HepG2 (cell line): ENCODE data around the gene MTIF3. TPM values are rescaled to one million over a fixed set of nuclear protein-coding genes. Genes with fewer than 3 reads are reported as not detected.

Experiments used
- ATAC-seq: fragments of 200-7000 bp; cut with Tn5 transposase; 3 replicates; pipeline ENCODE4 v1.9.1; 2020; ENCODE audit warnings: mild to moderate bottlenecking, moderate library complexity
- BruUV-seq: library from RNA; stranded (reverse); fragments of 400-500 nt; replicated peaks from 2 replicates; lab custom pipeline; 2021; lab: Mats Ljungman, UMichigan
- CTCF ChIA-PET: fragments of 300-600 bp; formaldehyde crosslinking; extraction: SDS; loops from one replicate; lab custom pipeline; 2021; ENCODE audit warnings: low total read pairs, inconsistent platforms, low intra/inter-chr PET ratio; lab: Yijun Ruan, JAX
- POLR2A ChIA-PET: fragments of 350-600 bp; sonication (Branson Sonifier 250); formaldehyde crosslinking; loops from one replicate; lab custom pipeline; 2020; ENCODE audit warnings: antibody characterized with exemption, inconsistent platforms; lab: Yijun Ruan, JAX
- DNase-seq: peaks from one replicate; pipeline ENCODE4 v3.0.0-alpha.2; 2015; ENCODE audit warnings: low spot score
- FAIRE-seq: peaks from 3 replicates; lab custom pipeline; 2011; peaks lifted over from hg19 to GRCh38; lab: Jason Lieb, UNC
- H2AFZ ChIP-seq: one replicate; pipeline ENCODE4 v1.6.1; 2011; ENCODE audit warnings: low read length, inconsistent platforms
- H3K27ac ChIP-seq: fragments of 300-600 bp; 3 replicates; pipeline ENCODE4 v1.8.0; 2011; ENCODE audit warnings: mixed run types, mild to moderate bottlenecking, mixed read lengths, low read length, inconsistent platforms; ENCODE audit not compliant: insufficient read depth; ENCODE audit errors: extremely low read length
- H3K27me3 ChIP-seq, 2 experiments: fragments of 200-600 bp in 1 of 2; 2 replicates in 1 of 2; 3 replicates in 1 of 2; pipeline versions ENCODE4 v1.6.0 to v1.8.0; 2011; ENCODE audit warnings: low read length in 2 of 2, mild to moderate bottlenecking in 2 of 2, moderate library complexity in 2 of 2, inconsistent platforms in 1 of 2; ENCODE audit not compliant: insufficient read depth in 2 of 2, control insufficient read depth in 1 of 2
- H3K36me3 ChIP-seq, 2 experiments: fragments of 200-600 bp in 1 of 2; replicated peaks in 1 of 2; 2 replicates in 1 of 2; 3 replicates in 1 of 2; pipeline versions ENCODE4 v1.5.1 to v1.8.0; 2011; ENCODE audit warnings: low read length in 2 of 2, inconsistent platforms in 1 of 2; ENCODE audit not compliant: insufficient read depth in 2 of 2, control insufficient read depth in 1 of 2
- H3K4me1 ChIP-seq: 2 replicates; pipeline ENCODE4 v1.5.1; 2012; ENCODE audit warnings: low read length, inconsistent platforms; ENCODE audit not compliant: insufficient read depth
- H3K4me2 ChIP-seq: 2 replicates; pipeline ENCODE4 v1.6.0; 2011; ENCODE audit warnings: low read depth, low read length, inconsistent platforms
- H3K4me3 ChIP-seq, 3 experiments: fragments of 200-600 bp in 1 of 3; sonication (generic), shearing (Covaris generic) in 1 of 3; replicated peaks in 1 of 3; 2 replicates each; pipeline ENCODE4 v1.5.1; 2011 to 2016; ENCODE audit warnings: low read length in 3 of 3, inconsistent platforms in 2 of 3, low read depth in 2 of 3, mild to moderate bottlenecking in 2 of 3, control low read depth in 1 of 3, mixed read lengths in 1 of 3; ENCODE audit not compliant: insufficient read depth in 1 of 3
- H3K79me2 ChIP-seq: one replicate; pipeline ENCODE4 v1.6.1; 2011; ENCODE audit warnings: low read length, inconsistent platforms; ENCODE audit not compliant: insufficient read depth
- H3K9ac ChIP-seq: 2 replicates; pipeline ENCODE4 v1.6.0; 2011; ENCODE audit warnings: mild to moderate bottlenecking, low read depth, low read length, inconsistent platforms; ENCODE audit not compliant: insufficient read depth
- H3K9me3 ChIP-seq: 2 replicates; pipeline ENCODE4 v1.5.1; 2012; ENCODE audit warnings: mild to moderate bottlenecking, low read length
- H4K20me1 ChIP-seq: 2 replicates; pipeline ENCODE4 v1.6.0; 2011; ENCODE audit warnings: inconsistent platforms, mild to moderate bottlenecking, low read length, moderate library complexity; ENCODE audit not compliant: insufficient read depth
- ATM ChIP-seq: fragments of 450-650 bp; IDR thresholded peaks from 2 replicates; pipeline ENCODE4 v1.7.1; 2017; ENCODE audit warnings: mild to moderate bottlenecking, borderline replicate concordance
- BRF2 ChIP-seq: sonication (generic); formaldehyde crosslinking; IDR thresholded peaks from 2 replicates; pipeline ENCODE4 v1.8.1; 2022; ENCODE audit warnings: mild to moderate bottlenecking, missing genetic modification reagents
- FOSL2 ChIP-seq: sonication (generic); formaldehyde crosslinking; IDR thresholded peaks from 2 replicates; pipeline ENCODE4 v1.4.0; 2020; ENCODE audit warnings: missing genetic modification reagents
- IKZF4 ChIP-seq: sonication (generic); formaldehyde crosslinking; IDR thresholded peaks from 2 replicates; pipeline ENCODE4 v1.5.1; 2020; ENCODE audit warnings: borderline replicate concordance, mild to moderate bottlenecking, low read depth, missing genetic modification reagents; ENCODE audit errors: not compliant biosample characterization
- JUNB ChIP-seq: sonication (generic); formaldehyde crosslinking; IDR thresholded peaks from 2 replicates; pipeline ENCODE4 v1.8.0; 2022; ENCODE audit warnings: missing genetic modification reagents, mild to moderate bottlenecking, borderline replicate concordance
- NCOA5 ChIP-seq: sonication (generic); formaldehyde crosslinking; IDR thresholded peaks from 2 replicates; pipeline ENCODE4 v1.4.0; 2020; ENCODE audit warnings: missing genetic modification reagents
- RBM22 ChIP-seq: fragments of 200-400 bp; formaldehyde crosslinking; optimal IDR thresholded peaks from 2 replicates; pipeline ENCODE3; 2017; ENCODE audit warnings: mild to moderate bottlenecking, low read length, moderate library complexity
- SMAD9 ChIP-seq: sonication (generic); formaldehyde crosslinking; IDR thresholded peaks from 2 replicates; pipeline ENCODE4 v1.5.1; 2020; ENCODE audit warnings: mild to moderate bottlenecking, missing genetic modification reagents
- SNRNP70 ChIP-seq: fragments of 200-400 bp; formaldehyde crosslinking; IDR thresholded peaks from 2 replicates; pipeline ENCODE4 v1.6.1; 2017; ENCODE audit warnings: mild to moderate bottlenecking, low read depth, low read length, moderate library complexity
- SP1 ChIP-seq, 2 experiments: fragments of 450-650 bp in 1 of 2; sonication (generic) in 1 of 2; formaldehyde crosslinking in 1 of 2; IDR thresholded peaks; 2 replicates each; pipeline versions ENCODE4 v1.4.0 to v1.6.1; 2016 to 2020; ENCODE audit warnings: missing genetic modification reagents in 1 of 2
- ZMAT3 ChIP-seq: sonication (generic); formaldehyde crosslinking; conservative IDR thresholded peaks from 2 replicates; pipeline ENCODE4 v1.7.0; 2021; ENCODE audit warnings: missing genetic modification reagents
- ZSCAN30 ChIP-seq: sonication (generic); formaldehyde crosslinking; IDR thresholded peaks from 2 replicates; pipeline ENCODE4 v1.5.0; 2020; ENCODE audit warnings: mild to moderate bottlenecking, missing genetic modification reagents
- WGBS: methylation state at CpG from one replicate; pipeline ENCODE4 v1.1.6; 2017; ENCODE audit warnings: low lambda C conversion rate; 5-methylcytosine and 5-hydroxymethylcytosine counted together
- in situ Hi-C: cut with HindIII; loops from 2 replicates; pipeline ENCODE4 v1.10.0; 2017; ENCODE audit warnings: low pct_unique_long_range_greater_than_20kb; ENCODE audit not compliant: extremely low pct_ligation_motif_present
- intact Hi-C: fragments of 100-400 bp; cut with micrococcal nuclease; formaldehyde crosslinking; loops from one replicate; pipeline ENCODE4 v1.10.0; 2022; ENCODE audit not compliant: unreplicated experiment
- polyA plus RNA-seq, 8 experiments: library from polyadenylated mRNA; depleted of rRNA in 3 of 8; stranded (reverse) in 7 of 8; unstranded in 1 of 8; fragments of >200 nt; fragmentation: Illumina TruSeq in 4 of 8; extraction: Trizol in 4 of 8; gene quantifications; 2 replicates each; pipeline versions ENCODE4 v1.2.1 to v1.2.3, GENCODE V29; 2011 to 2016; ENCODE audit warnings: low read depth in 4 of 8, missing spikeins in 1 of 8, mixed read lengths in 1 of 8; ENCODE audit not compliant: insufficient read depth in 1 of 8
- total RNA-seq, 5 experiments: library from RNA; depleted of rRNA; stranded (reverse); fragments of >200 nt; fragmentation: Illumina TruSeq; extraction: Trizol; gene quantifications; 2 replicates each; pipeline ENCODE4 v1.2.3, GENCODE V29; 2016; ENCODE audit warnings: low read depth in 1 of 5

Gene MTIF3
- total and polyA plus RNA-seq, 2 of the 13 experiments (the other 11 are each of a cell fraction or from before 2014, with no cell fraction given): 33.7 to 40.6 TPM

- Histone ChIP-seq H3K27me3 (peaks cover 0 to 27% of the 10 kb centered on the region in 2 experiments; a peak in 1 of 5 replicates), H3K4me1 (0 out of 2 replicates have a peak, but pooled peaks cover 5% of the 10 kb centered on the region), H3K36me3 (no peaks in the 10 kb centered on the region), H4K20me1 (no peaks in the 10 kb centered on the region), H3K4me3 (no peak overlapping the region), H3K4me2 (no peak overlapping the region), H3K9ac (no peak overlapping the region), H3K79me2 (no peaks in the 10 kb centered on the region), H3K9me3 (no peaks in the 10 kb centered on the region), H3K27ac (no peak overlapping the region), H2AFZ (no peak overlapping the region)
- WGBS: 100% methylated on average over 1 of the region's 1 CpG
- TF ChIP-seq ZMAT3: no peak
- TF ChIP-seq ZSCAN30 (CRISPR knock-in tag): no peak
- no peak for TF ChIP-seq NCOA5
- TF ChIP-seq SMAD9 (CRISPR knock-in tag): no peak
- no peak for TF ChIP-seq SP1 (IDR thresholded peaks at IDR 0.05)
- TF ChIP-seq SP1 (CRISPR knock-in tag; IDR thresholded peaks at IDR 0.05): no peak
- CTCF ChIA-PET: no interaction called here
- BruUV-seq: no TSS peak
- DNase-seq (no peak), ATAC-seq (no peak), FAIRE-seq (no peak)
- in situ Hi-C loops (no loop called here), intact Hi-C loops (no loop called here)
- POLR2A ChIA-PET: interaction anchor here (0.8 to 1.4 kb wide), 2 partner anchors 9 to 19 kb away, joined by 3 to 4 read pairs; partner anchors contain the start of gene GTF3A
Measured at GRCh38 chr13:27415116-27415515, 35.2 kb downstream of the MTIF3 start.

GRCh38 chr13:27411341-27411740, 39.0 kb downstream of the MTIF3 start:
- CTCF ChIA-PET: no interaction called here
- no peaks in the 10 kb centered on the region for H3K79me2 ChIP-seq
- no peak overlapping the region for H3K4me3 ChIP-seq
- no peak overlapping the region for H3K27ac ChIP-seq
- no TSS peak for BruUV-seq
- POLR2A ChIA-PET: no interaction called here
- in situ Hi-C loops (no loop called here), intact Hi-C loops (no loop called here)
- H3K4me2 ChIP-seq: no peak overlapping the region
- no peaks in the 10 kb centered on the region for H4K20me1 ChIP-seq
- TF ChIP-seq SNRNP70 (no peak), BRF2 (CRISPR knock-in tag) (no peak), RBM22 (no peak), IKZF4 (CRISPR knock-in tag) (no peak), JUNB (CRISPR knock-in tag) (no peak), ATM (no peak), FOSL2 (CRISPR knock-in tag) (no peak)
- FAIRE-seq: no peak
- no peak for ATAC-seq
- H3K9me3 ChIP-seq: no peaks in the 10 kb centered on the region
- no peak overlapping the region for H3K9ac ChIP-seq
- H3K27me3 ChIP-seq: peaks cover 0 to 14% of the 10 kb centered on the region in 2 experiments; a peak in 1 of 5 replicates
- peaks cover 14% of the 10 kb centered on the region for H3K4me1 ChIP-seq
- no peak for DNase-seq
- WGBS: 35% methylated on average over 3 of the region's 3 CpGs
- no peaks in the 10 kb centered on the region for H3K36me3 ChIP-seq
- H2AFZ ChIP-seq: no peak overlapping the region
